Ureter (tissue), 1 donor: ENCODE results near the gene FAM174B. TPM values are rescaled to one million over a fixed set of nuclear protein-coding genes. Genes with fewer than 3 reads are reported as not detected.
A peak's percentile ranks its signal among the peaks of the same experiment; 100 is the strongest.

ENCODE experiments used
- DNase-seq: peaks from one replicate; pipeline ENCODE4 v3.0.0-alpha.2; 2020; ENCODE audit warnings: low spot score
- total RNA-seq: library from RNA; stranded (reverse); gene quantifications from one replicate; pipeline ENCODE4 v1.2.4, GENCODE V29; 2023
- donor health status: DM: yes; HTN: yes; CAD: no.

Gene FAM174B
- total RNA-seq, 1 donor from 2014 or later, result 208 TPM

DNA sequence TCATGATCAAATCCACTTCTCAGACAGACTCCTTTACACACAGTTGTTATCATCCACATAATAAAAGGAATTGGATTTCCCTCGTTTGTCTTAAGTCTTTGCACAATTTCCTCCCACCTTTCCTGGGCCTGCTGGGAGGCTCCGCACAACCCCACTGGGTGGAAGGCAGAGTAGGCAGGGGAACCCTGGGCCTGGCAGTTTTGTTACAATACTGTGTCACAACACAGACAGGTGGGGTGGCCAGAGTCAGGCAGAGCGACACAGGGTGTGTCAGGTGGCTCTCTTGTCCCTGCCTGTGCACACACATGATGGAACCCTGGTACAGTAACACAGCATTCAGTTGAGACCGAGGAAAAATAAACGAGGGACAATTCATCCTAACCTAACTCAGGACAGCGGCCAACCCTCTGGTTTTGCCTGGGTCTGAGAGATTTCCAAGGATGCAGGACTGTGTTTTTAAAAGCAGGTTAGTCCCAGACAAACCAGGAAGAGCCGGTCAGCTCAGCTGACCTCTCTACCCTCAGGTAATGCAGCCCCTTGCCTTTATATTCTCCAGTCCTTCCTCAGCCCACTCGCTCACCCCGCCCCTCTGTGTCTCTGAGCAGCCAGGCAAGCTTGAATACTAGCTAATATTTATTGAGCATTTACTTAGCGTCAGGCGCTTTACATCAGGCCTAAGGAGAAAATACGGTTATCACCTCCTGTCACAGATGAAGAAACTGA is 8.8 kb upstream of the FAM174B start:
- no peak for DNase-seq

DNA sequence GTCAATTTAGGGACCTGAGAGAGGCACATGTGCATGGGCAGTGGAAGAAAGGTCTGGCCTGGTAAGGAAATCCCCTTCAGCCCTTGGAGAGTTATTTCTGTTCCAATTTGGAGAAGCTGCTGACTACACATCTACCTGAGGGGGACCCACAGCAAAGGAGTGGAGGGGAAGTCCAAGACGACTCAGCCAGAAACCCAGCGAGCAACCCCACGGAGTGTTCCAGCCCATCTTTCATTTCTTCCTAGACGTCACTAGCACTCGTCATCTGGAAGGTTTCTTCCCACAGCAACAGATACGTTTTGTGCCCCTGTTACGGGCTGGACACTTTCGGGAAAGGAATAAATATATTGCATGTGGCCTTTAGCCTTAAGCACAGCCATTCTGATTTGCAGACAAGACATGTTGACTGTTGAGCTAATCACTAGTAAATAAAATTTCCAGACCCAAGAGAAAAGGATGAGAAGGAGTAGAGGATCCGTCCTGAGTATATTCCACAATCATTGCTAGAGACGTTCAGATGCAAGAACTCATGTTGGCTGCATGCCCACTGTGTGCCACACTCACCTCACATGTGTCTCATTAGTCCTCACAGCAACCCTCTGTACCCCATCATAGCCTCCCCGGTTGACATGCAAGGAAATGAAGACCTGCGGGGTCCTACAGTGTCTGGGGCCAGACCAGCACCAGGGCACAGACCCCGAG is 7.8 kb upstream of the FAM174B start:
- no peak for DNase-seq

DNA sequence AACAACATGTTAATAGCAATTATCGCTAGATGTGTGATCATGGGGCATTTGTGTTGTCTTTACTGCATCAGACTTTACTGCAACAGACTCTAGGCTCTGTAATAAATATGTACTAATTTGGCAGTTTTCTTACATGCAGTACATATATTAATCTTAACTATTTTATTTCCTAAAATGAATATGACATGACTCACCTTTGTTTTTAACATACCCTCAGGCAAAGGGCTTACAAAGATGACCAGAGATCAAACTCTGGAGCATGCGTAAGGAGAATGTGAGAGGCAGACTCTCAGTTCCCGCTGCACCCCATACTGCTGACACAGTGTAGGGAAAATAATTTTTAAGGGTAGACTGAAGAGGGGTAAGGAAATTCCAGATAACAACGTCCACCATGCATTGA is 7.2 kb upstream of the FAM174B start:
- DNase-seq, result no peak

DNA sequence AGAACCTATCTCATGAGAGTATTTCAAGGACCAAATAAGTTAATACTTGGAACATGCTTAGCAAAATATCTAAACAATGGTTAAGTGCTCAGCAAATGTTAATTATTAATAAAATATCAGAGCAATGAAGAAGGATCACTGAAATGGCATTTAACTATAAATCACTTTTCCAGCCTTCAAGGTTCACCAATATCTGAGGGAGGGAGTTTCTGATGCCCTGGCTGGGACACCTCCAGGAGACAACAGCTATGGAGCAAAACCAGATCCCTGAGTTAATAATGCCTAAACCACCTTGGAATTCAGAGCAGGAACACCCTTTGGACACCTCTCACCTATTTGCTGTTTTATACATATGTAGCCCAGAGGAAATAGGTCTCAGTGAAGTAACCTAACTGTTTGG is 6.4 kb upstream of the FAM174B start:
- DNase-seq, result no peak

DNA sequence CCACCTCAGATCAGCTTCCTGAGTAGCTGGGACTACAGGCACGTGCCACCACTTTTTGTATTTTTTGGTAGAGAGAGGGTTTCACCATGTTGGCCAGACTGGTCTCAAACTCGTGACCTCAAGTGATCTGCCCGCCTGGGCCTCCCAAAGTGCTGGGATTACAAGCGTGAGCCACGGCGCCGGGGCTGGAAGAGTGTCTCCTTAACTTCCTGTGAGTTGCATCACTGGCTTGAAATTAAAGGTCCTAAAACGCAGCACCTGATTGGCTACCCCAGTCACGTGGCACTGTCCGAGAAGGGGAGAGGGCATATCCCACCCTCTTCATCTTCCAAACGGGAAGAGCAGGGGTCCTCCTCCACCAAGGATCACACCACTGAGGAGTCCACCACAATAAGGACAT is 5.5 kb upstream of the FAM174B start:
- no peak for DNase-seq

DNA sequence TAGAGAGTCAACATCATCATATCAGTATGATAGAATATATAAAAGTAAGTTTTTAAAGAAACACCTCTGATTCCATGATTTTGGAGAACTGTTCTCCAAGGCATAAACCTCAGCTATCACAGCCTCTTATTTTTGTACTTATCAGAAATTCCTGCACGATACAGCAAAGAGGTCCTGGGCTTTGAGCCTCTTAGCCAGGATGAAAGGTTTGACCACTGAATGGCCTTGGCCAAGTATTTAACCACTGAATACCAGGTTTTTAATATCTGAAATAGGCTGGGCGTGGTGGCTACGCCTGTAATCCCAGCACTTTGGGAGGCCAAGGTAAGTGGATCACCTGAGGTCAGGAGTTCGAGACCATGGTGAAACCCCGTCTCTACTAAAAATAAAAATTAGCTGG is 1.9 kb upstream of the FAM174B start:
- no peak for DNase-seq

DNA sequence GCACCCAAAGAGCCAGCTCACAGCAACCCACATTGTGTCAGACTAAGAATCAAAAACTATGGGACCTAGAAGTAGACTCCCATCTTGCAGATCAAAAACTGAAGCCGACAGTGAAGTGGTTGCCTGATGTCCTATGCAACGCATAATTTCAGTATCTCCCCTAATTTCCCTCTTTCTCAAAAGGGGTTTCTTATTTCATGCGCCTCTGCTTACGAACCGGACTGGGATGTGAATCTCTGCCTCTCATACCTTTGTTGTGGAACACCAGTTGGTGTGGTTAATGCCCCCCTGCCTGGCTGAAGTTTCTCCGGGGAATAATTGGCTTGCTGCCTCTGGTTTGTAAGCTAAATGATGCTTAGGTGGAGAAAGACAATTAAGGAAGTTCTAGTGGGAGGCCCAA is 514 bp upstream of the FAM174B start:
- no peak for DNase-seq

DNA sequence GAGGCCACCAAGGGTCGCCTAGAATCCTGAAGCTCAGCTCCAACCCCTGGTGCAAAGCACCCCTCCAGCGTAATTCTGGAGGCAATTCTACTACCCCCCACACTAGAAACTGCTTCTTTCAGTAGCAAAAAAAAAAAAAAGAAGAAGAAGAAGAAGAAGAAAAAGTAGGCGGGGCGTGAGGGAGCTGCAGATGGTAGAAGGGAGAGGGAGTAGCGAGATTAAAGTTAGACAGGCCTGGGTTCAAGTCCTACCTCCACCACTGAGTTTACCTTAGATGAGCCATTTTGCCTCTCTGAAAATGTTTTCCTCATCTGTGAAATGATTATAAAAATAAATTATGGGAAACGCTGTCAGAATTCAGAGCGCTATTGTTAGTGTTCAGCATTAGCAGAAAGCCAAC is 913 bp downstream of the FAM174B start:
- DNase-seq, result peak; percentile 38

DNA sequence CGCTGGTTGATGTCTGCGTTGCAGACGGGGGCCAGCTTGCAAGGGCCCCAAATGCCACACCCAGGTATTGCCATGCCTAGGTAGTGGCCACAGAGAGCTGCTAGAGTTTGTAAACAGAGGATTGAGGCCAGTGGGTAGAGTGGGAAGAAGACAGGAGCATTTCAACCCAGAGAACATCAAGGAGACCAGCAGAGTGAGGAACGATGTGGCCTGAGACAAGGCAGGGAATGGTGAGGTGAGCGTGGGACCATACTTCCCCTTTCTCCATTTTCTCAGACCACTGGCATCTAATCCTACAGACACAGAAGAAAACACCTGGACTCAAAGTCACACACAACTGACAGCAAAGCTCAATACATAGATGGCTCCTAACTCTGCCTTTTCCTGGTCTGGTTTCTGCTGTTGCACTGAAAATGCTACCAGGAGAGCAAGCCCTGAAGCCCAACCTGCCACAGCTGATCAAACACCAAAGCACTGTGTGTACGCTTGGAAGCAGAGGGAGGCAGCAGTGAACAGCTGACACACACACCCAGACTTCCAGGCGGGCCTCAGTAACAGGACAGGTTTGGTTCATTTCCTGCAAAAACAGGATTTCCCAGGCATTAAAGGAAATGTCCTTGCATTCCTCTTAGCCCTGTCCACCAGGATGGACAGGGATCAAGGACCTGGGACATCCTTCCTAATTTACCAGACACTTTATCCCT is 1.6 kb downstream of the FAM174B start:
- DNase-seq, result peak; percentile 79

DNA sequence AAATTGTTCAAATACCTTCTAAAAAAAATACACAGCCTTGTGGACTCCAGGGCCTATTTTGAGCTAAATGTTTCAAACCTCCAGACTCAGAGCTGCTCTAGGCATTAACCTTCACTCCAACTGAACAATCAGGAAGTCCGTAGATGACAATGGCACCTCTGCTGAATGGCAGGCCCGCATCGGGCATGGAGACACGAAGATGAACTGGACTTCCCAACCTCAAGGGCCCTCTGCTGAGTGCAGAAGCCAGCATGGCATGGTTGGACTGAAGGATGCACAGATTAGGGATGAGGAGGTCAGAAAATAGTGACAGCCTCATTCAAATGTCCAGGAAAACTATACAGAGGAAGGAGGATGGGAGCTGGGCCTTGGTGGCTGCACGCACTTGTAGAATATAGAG is 2.2 kb downstream of the FAM174B start:
- peak; percentile 5 for DNase-seq

DNA sequence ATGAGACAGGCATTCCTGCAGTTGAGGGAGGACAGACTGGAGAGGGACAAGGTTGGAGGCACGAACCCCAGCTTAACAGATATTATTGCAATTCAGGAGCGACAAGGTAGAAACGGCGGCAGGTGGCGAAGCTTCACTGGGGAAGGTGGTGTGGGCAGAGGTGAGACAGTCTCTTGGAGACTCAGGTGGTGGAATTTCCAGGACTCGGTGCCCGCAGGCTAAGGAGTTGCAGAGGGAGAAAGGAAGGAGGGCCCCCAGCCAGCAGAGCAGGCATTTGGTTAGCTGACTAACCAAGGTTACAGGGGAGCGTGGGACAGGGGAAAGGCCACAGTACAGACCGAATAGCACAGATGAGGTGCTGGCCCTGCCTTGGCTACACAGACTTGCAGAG is 3.0 kb downstream of the FAM174B start:
- peak; percentile 43 for DNase-seq

DNA sequence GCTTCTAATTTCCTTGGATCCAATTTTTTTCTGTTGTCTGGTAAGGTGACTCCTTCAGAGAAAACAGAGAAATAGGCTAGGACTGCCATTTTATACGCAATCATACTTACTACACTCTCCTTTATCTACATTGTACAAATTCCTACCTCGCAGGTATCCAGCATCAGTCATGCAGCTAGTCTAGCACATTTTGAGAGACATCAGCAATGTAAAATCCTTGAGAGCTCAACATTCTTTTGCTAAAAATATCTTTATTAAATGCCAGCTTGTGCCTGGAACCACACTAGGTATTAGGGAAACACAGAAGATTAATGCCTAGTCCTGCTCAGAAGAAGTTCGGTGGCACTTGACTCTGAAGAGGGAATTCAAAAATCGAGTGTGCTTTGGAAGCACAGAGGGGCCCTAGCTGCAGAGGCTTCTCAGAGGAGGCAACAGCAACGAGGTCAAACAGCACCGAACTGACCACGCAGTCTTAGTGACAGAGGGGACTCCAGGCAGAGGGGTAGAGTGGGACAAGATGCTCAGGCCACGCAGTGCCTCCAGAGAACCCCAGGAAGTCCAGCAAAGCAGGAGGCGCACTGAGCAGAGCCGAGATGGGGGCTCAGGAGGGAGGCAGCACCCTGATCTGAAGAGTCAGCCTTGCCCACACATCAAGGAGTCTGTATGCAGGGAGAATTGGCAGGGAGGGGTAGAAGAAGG is 3.5 kb downstream of the FAM174B start:
- DNase-seq, result peak; percentile 17

DNA sequence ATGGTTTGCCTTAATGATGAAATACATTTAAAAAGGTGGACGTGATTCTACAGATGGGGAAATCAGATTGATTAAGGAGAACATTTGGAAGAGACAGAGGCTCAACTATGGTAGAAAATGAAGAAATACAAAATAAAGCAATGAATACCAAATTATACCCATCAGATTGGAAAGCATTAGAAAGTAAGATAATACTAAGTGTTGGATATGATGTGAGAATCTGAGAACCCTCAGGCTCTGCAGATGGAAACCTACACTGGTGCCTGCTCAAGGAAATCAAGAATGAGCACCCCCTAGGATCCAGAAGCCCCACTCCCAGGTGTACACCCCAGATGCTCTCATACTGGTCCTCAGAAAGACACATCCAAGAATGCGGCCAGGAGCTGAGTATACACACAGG is 4.6 kb downstream of the FAM174B start:
- DNase-seq, result peak; percentile 19

DNA sequence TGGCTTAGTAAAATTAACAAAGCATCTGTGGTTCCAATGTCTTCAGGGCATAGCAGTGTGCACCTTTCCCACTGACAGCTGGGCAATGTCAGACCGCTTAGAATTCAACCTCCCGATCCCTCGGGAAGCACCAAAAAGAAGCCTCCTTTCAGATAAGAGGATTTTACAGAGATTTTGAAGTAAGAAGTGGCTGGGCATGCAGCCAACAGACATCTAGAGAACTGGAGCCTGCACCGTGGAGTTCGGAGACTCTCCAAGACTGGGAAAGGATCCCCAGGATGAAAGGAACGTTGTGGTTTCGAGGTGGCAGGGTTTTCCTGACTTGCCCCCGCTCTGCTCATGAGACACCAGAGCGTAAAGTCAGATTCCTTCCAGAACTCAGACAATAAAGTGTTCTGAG is 5.3 kb downstream of the FAM174B start:
- no peak for DNase-seq

DNA sequence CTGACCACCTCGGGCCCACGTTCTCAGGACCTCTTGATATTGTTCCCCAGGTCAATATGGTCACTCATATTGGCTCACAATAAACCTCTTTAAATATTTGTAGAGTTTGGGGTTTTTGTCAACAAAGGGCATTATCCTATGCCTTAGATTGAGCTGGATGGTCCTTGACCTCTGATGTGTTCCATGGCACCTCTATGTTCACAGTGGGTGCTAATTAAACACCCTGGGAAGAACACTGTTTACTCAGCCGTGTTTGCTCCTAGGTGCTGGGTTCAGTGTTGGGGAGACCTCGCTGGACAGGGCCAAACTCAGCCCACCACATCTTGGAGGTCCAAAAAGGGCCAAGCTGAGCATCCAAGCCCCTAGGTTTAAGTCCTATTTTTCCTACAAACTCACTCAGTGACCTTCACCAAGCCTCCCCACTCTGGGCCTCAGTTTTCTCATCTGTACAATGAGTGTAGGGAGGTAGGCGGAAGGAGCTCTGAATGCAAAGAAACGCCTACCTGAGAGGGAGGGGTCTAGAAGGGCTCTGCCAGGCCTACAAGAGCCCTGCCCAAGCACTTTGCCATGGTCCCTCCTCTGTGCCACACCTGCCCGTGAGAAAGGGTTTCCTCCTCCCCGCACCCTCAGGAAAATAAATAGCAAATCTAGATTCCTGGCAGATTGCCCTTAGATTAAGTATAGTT is 7.2 kb downstream of the FAM174B start:
- peak; percentile 70 for DNase-seq

DNA sequence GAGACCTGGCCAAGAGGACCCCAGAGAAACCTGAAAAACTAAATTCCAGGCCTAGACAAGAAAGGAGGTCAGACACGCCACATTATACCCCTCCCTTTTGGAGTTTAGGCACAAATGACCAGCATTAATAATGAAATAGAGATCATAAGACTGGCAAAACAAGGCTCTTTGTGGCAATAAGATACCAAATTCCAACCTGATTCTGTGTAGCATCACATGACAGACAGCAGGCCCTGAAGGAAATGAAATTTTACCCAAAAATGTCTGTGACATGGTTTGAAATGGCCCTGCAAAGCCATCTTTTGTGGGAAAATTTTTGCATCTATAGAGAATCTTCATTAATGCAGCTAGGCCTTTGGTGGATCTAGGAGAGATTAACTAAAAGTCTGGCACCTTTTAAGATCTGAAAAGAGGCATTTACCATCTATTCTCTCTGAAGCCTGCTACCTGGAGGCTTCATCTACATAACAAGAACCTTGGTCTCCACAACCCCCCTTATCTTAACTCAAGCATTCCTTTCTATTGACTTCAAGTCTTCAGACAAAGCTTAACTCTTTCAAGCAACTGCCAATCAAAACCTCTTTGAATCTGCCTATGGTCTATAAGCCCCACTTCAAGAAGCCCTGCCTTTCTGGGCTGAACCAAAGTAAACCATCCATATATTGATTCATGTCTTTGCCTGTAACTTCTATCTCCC is 8.0 kb downstream of the FAM174B start:
- no peak for DNase-seq

DNA sequence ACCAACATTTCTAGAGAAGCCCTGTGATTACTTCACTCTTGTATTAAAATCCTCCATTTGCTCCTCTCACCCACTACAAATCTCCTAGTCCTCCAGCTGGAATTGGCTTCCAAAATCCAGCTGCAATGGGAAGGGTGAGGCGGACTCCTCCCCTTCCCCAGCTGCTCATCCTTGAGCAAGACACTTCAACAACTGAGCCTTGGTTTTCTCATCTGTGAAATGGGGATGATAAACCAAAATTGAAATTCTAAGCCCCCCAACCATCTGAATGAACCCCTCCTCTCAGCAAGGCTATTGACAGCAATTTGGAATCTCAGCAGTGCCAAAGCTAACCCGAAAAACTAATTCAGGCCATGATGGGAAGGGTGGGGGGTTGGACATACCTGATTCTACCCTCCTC is 9.4 kb downstream of the FAM174B start:
- no peak for DNase-seq

DNA sequence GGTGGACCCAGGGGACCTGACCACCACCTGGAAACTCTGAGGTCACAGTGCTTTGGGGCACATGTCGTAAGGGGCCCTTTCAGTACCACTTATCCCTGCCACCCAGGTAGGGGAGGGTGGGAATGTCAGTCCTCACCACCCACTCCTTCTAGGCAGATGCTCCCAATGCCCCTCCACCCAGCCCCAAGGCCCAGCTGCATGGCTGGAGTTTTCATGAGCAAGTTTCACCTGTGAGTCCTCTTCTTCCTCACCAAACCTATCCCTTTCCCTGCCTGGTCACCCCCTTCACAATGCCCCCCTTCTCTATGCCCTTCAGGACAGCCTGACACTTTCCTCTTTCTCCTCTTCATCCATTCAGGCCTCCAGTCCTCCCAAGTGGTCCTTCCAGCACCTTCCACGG is 9.8 kb downstream of the FAM174B start:
- no peak for DNase-seq

DNA sequence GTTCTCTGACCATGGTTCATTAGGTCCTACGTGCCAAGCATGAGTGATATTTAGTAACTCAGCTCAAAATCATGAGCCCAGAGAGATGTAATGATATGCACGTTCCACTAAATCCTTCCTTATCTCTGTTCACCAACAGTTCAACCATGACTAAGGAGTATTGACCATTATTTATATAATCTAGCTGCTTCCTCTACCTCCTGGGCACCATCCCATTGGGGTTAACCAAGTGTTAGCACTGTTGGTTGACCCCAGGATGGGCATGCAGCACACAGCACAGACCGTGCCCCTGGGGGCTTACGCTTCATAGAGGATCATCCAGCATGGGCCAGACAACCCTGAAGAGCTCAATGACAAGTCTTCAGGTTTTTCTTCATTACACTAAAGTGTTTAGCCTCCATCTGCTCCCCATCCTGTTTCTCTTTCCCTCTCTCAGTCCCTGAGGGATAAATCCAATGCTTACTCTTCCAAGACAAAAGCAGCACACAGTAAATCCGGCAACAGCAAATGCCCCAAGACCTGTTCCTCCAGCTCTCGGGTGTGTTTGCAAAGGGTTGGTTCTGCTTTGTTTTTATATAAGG is 10.4 kb downstream of the FAM174B start:
- DNase-seq, result peak; percentile 61
